GM23338 (cell line): ENCODE data around the gene ZNF358.

Source experiments
- CREB1 ChIP-seq: fragments of 250-450 bp; sonication (Bioruptor Pico); IDR thresholded peaks from 2 replicates; pipeline ENCODE4 v1.5.0; 2020; ENCODE audit warnings: low read depth, mild to moderate bottlenecking, moderate library complexity
- CTCF ChIP-seq, 2 experiments: fragments of 200-600 bp in 1 of 2; sonication (generic) in 1 of 2; conservative IDR thresholded peaks; 2 replicates each; pipeline versions ENCODE4 v1.5.1 to v1.6.1; 2016 to 2017; ENCODE audit warnings: antibody characterized with exemption in 2 of 2, low read depth in 2 of 2, mild to moderate bottlenecking in 2 of 2, moderate library complexity in 1 of 2
- ETS1 ChIP-seq: IDR thresholded peaks from 2 replicates; pipeline ENCODE4 v1.6.1; 2016; ENCODE audit warnings: antibody characterized with exemption
- EZH2 ChIP-seq: fragments of 200-600 bp; sonication (generic); IDR thresholded peaks from one replicate; pipeline ENCODE4 v1.8.0; 2017; ENCODE audit warnings: antibody characterized with exemption, mild to moderate bottlenecking, low read depth; ENCODE audit not compliant: unreplicated experiment
- EZH2phosphoT487 ChIP-seq: fragments of 200-600 bp; sonication (generic); IDR thresholded peaks from one replicate; pipeline ENCODE4 v1.8.1; 2018; ENCODE audit warnings: antibody characterized with exemption; ENCODE audit not compliant: unreplicated experiment
- JUNB ChIP-seq: IDR thresholded peaks from one replicate; pipeline ENCODE4 v1.6.1; 2016; ENCODE audit warnings: antibody characterized with exemption; ENCODE audit not compliant: unreplicated experiment
- NANOG ChIP-seq: IDR thresholded peaks from 2 replicates; pipeline ENCODE4 v1.6.1; 2016; ENCODE audit warnings: antibody characterized with exemption, borderline replicate concordance
- POLR2AphosphoS5 ChIP-seq: IDR thresholded peaks from 2 replicates; pipeline ENCODE4 v1.6.1; 2016; ENCODE audit warnings: antibody characterized with exemption, low read depth
- REST ChIP-seq: IDR thresholded peaks from one replicate; pipeline ENCODE4 v1.6.1; 2018; ENCODE audit warnings: antibody characterized with exemption; ENCODE audit not compliant: unreplicated experiment
- STAT1 ChIP-seq: IDR thresholded peaks from one replicate; pipeline ENCODE4 v1.6.1; 2016; ENCODE audit warnings: antibody characterized with exemption; ENCODE audit not compliant: unreplicated experiment
- ZNF114 ChIP-seq: fragments of 250-450 bp; sonication (Bioruptor Pico); IDR thresholded peaks from 2 replicates; pipeline ENCODE4 v1.5.0; 2020; ENCODE audit warnings: mild to moderate bottlenecking, moderate library complexity
- ZNF331 ChIP-seq: fragments of 250-450 bp; sonication (Bioruptor Pico); IDR thresholded peaks from 2 replicates; pipeline ENCODE4 v1.5.0; 2020; ENCODE audit warnings: low read depth, mild to moderate bottlenecking, moderate library complexity
- ZNF462 ChIP-seq: fragments of 250-450 bp; sonication (Bioruptor Pico); IDR thresholded peaks from 2 replicates; pipeline ENCODE4 v1.5.0; 2020; ENCODE audit warnings: mild to moderate bottlenecking, moderate library complexity

- TF ChIP-seq CTCF (conservative IDR thresholded peaks at IDR 0.05; ENCODE audit: low read depth in 2 of 2) (peak in 1 of 2 experiments; percentile 20; a peak in 1 of 4 replicates), REST (no peak), ETS1 (no peak), EZH2phosphoT487 (no peak), CREB1 (no peak), POLR2AphosphoS5 (no peak), EZH2 (no peak), JUNB (no peak), ZNF114 (no peak), ZNF462 (no peak), ZNF331 (CRISPR knock-in tag) (no peak), STAT1 (no peak), NANOG (no peak)
These were observed 38.1 kb upstream of the ZNF358 start for GRCh38 chr19:7477758-7478157.
